ENCODE measurements around the gene GRIK1.

GRIK1 gene

GRCh38 chr21:29751473-29752185, 188.2 kb downstream of the GRIK1 start:
- TF ChIP-seq, protein P1, sequence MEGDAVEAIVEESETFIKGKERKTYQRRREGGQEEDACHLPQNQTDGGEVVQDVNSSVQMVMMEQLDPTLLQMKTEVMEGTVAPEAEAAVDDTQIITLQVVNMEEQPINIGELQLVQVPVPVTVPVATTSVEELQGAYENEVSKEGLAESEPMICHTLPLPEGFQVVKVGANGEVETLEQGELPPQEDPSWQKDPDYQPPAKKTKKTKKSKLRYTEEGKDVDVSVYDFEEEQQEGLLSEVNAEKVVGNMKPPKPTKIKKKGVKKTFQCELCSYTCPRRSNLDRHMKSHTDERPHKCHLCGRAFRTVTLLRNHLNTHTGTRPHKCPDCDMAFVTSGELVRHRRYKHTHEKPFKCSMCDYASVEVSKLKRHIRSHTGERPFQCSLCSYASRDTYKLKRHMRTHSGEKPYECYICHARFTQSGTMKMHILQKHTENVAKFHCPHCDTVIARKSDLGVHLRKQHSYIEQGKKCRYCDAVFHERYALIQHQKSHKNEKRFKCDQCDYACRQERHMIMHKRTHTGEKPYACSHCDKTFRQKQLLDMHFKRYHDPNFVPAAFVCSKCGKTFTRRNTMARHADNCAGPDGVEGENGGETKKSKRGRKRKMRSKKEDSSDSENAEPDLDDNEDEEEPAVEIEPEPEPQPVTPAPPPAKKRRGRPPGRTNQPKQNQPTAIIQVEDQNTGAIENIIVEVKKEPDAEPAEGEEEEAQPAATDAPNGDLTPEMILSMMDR (IDR thresholded peaks at IDR 0.05; ENCODE audit: low read depth, low read length, missing control alignments) = no peak
- no peak for DNase-seq (ENCODE audit: low read depth)
- no peak overlapping the region for H3K4me3 ChIP-seq (ENCODE audit: low read depth, low read length)

DNA sequence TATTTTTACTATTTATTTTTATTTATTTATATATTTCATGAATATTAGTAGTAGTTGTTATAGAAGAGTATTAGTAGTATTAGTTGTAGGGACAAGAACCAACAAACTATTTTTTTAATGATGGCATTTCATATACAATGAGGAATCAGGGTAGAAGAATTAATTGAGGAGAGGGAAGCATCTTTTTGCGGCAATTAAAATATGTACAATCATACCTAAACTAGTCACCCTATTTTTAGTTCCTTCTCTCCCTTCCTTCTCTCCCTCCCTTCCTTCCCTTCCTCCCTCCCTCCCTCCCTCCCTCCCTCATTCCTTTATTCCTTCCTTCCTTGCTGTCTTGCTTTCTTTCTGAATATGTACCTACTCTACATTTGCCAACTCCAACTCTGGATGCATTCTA, 189.8 kb downstream of the GRIK1 start:
- TF ChIP-seq, protein P1 (IDR thresholded peaks at IDR 0.05; ENCODE audit: low read depth, low read length, missing control alignments) = no peak
- H3K4me3 ChIP-seq (ENCODE audit: low read depth, low read length) = no peak overlapping the region
- DNase-seq (ENCODE audit: low read depth) = no peak

- DNase-seq (ENCODE audit: low read depth) = no peak
- TF ChIP-seq, protein P1 (IDR thresholded peaks at IDR 0.05; ENCODE audit: low read depth, low read length, missing control alignments) = no peak
- H3K4me3 ChIP-seq (ENCODE audit: low read depth, low read length) = no peak overlapping the region
These were observed 190.6 kb downstream of the GRIK1 start for GRCh38 chr21:29749223-29749622.

DNA sequence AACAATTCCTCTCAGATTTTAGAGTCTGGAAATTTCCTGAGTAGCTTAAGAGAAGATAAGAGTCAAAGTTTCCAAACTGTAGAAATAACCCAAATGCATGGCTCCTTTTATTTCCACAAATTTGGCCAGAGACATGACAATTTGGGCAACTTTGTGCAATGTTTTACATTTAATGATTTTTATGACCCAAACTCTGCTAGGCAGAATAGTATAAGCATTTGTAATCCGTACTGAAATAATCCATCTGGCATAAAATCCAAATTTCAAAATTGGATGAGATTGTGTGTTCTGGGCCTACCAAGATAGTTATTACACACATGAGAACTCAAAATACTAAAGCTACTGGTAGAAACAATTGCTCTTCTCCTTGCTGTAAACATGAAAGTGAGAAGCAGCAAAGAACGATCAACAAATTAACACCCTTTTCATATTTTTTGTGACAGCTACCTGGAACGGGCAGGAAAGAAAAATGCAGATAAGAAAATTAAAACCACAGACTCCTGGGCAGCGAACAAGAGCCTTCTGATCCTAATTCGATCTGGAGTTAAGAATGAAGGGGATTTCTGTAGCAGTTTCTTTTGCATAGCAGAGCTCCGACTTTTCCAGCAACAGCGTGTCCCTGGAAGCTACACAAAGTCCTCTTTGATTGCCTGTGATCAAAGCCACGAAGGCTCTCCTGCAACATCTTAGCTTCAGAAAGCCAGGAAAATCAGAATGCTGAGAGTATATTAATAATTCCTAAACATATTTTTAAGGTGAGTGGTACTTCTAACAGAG, 191.2 kb downstream of the GRIK1 start:
- no peak for DNase-seq (ENCODE audit: low read depth)
- H3K4me3 ChIP-seq (ENCODE audit: low read depth, low read length) = no peak overlapping the region
- TF ChIP-seq, protein P1 (IDR thresholded peaks at IDR 0.05; ENCODE audit: low read depth, low read length, missing control alignments) = no peak

- no peak for DNase-seq (ENCODE audit: low read depth)
- H3K4me3 ChIP-seq (ENCODE audit: low read depth, low read length) = no peak overlapping the region
- TF ChIP-seq, protein P1 (IDR thresholded peaks at IDR 0.05; ENCODE audit: low read depth, low read length, missing control alignments) = no peak
These were observed 198.0 kb downstream of the GRIK1 start for GRCh38 chr21:29741761-29742160.

DNA sequence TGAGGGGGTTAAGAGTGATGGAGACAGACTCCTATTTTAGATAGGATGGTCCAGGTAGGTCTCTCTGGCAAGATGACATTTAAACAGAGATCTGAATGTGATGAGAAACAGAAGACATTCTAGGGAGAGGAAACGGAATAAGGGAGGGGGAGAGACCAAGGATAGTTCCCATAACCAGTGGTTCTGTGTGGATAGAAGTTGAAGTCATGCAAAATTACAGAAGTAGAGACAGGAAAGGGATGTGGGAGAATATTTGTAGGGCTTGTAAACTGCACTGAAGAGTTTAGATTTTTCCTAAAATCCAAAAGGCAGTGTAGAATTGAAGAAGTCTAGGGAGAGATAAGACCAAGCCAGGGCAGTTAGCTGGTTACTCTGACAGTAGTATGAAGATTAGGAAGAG, 200.6 kb downstream of the GRIK1 start:
- TF ChIP-seq, protein P1 (IDR thresholded peaks at IDR 0.05; ENCODE audit: low read depth, low read length, missing control alignments) = no peak
- DNase-seq (ENCODE audit: low read depth) = no peak

More for the DNA sequence above, 200.6 kb downstream of the GRIK1 start:
- no peak overlapping the region for H3K4me3 ChIP-seq (ENCODE audit: low read depth, low read length)
